GM12878 (cell line): Measurements from ENCODE around the gene FAM193B. TPM values are rescaled to one million over a fixed set of nuclear protein-coding genes. Genes with fewer than 3 reads are reported as not detected.

Experiments used
- ATAC-seq: fragments of 200-7000 bp; cut with Tn5 transposase; 3 replicates; pipeline ENCODE4 v1.9.1; 2020; ENCODE audit warnings: mild to moderate bottlenecking, moderate library complexity
- BruUV-seq: library from RNA; stranded (reverse); fragments of 400-500 nt; replicated peaks from 2 replicates; lab custom pipeline; 2021; lab: Mats Ljungman, UMichigan
- CTCF ChIA-PET: fragments of 300-600 bp; sonication (Branson Sonifier 250); formaldehyde crosslinking; extraction: SDS; loops from one replicate; lab custom pipeline; 2021; ENCODE audit warnings: inconsistent platforms; lab: Yijun Ruan, JAX
- POLR2A ChIA-PET: fragments of 350-600 bp; formaldehyde crosslinking; extraction: SDS; loops from one replicate; lab custom pipeline; 2021; ENCODE audit warnings: inconsistent platforms; lab: Charles Lee
- RAD21 ChIA-PET: fragments of 300-600 bp; sonication (Branson Sonifier 250); formaldehyde crosslinking; loops from one replicate; lab custom pipeline; 2023; ENCODE audit warnings: antibody characterized with exemption; ENCODE audit not compliant: unreplicated experiment; lab: Charles Lee
- SMC1A ChIA-PET: fragments of 300-600 bp; sonication (Branson Sonifier 250); formaldehyde crosslinking; loops from one replicate; lab custom pipeline; 2023; ENCODE audit not compliant: unreplicated experiment, uncharacterized antibody; lab: Charles Lee
- DNase-seq: peaks from one replicate; pipeline ENCODE4 v3.0.0-alpha.2; 2011; ENCODE audit warnings: low read depth, low spot score
- FAIRE-seq: peaks from 3 replicates; lab custom pipeline; 2011; peaks lifted over from hg19 to GRCh38; lab: Jason Lieb, UNC
- H2AFZ ChIP-seq: 2 replicates; pipeline ENCODE4 v1.6.0; 2011; ENCODE audit warnings: low read depth, low read length, control low read depth; ENCODE audit not compliant: control insufficient read depth
- H3K27ac ChIP-seq: 2 replicates; pipeline ENCODE4 v1.5.1; 2011; ENCODE audit warnings: control low read depth; ENCODE audit not compliant: control insufficient read depth, insufficient read depth
- H3K27me3 ChIP-seq, 2 experiments: replicated peaks in 1 of 2; 2 replicates each; pipeline versions ENCODE4 v1.6.0 to v1.6.1; 2011; ENCODE audit warnings: low read length in 1 of 2; ENCODE audit not compliant: control insufficient read depth in 2 of 2, insufficient read depth in 2 of 2
- H3K36me3 ChIP-seq, 2 experiments: 2 replicates each; pipeline ENCODE4 v1.5.1; 2011; ENCODE audit warnings: low read length in 1 of 2; ENCODE audit not compliant: control insufficient read depth in 2 of 2, insufficient read depth in 2 of 2
- H3K4me1 ChIP-seq: 2 replicates; pipeline ENCODE4 v1.6.1; 2011; ENCODE audit warnings: mild to moderate bottlenecking, low read length, moderate library complexity, mixed read lengths; ENCODE audit not compliant: control insufficient read depth, insufficient read depth
- H3K4me2 ChIP-seq: 2 replicates; pipeline ENCODE4 v1.6.0; 2011; ENCODE audit warnings: control low read depth; ENCODE audit not compliant: control insufficient read depth, insufficient read depth
- H3K4me3 ChIP-seq: fragments of 200-600 bp; sonication (generic); 2 replicates; pipeline ENCODE4 v1.5.1; 2016
- H3K79me2 ChIP-seq: 2 replicates; pipeline ENCODE4 v1.6.0; 2011; ENCODE audit warnings: low read length; ENCODE audit not compliant: control insufficient read depth, insufficient read depth
- H3K9ac ChIP-seq: 2 replicates; pipeline ENCODE4 v1.8.0; 2011; ENCODE audit warnings: low read length, control low read depth, mixed read lengths; ENCODE audit not compliant: control insufficient read depth, insufficient read depth
- H3K9me3 ChIP-seq: replicated peaks from 3 replicates; pipeline ENCODE4 v1.5.1; 2011; ENCODE audit warnings: mild to moderate bottlenecking, low read length; ENCODE audit not compliant: control insufficient read depth, insufficient read depth
- H4K20me1 ChIP-seq: 2 replicates; pipeline ENCODE4 v1.6.0; 2011; ENCODE audit not compliant: control insufficient read depth, insufficient read depth
- ESRRA ChIP-seq: IDR thresholded peaks from 2 replicates; pipeline ENCODE4 v1.6.1; 2012; ENCODE audit warnings: mild to moderate bottlenecking, low read length, improper control_type of control experiment
- NR2C1 ChIP-seq: fragments of 450-650 bp; IDR thresholded peaks from 2 replicates; pipeline ENCODE4 v1.6.1; 2017; ENCODE audit warnings: antibody characterized with exemption, mild to moderate bottlenecking, moderate library complexity
- RELB ChIP-seq: fragments of 450-650 bp; IDR thresholded peaks from 2 replicates; pipeline ENCODE4 v1.6.1; 2017; ENCODE audit warnings: low read depth, mild to moderate bottlenecking, moderate library complexity
- USF2 ChIP-seq: IDR thresholded peaks from 2 replicates; pipeline ENCODE4 v1.6.1; 2011; ENCODE audit warnings: low read depth, low read length, improper control_type of control experiment, borderline replicate concordance
- ZNF24 ChIP-seq: fragments of 450-650 bp; IDR thresholded peaks from 2 replicates; pipeline ENCODE4 v1.6.1; 2017; ENCODE audit warnings: antibody characterized with exemption, mild to moderate bottlenecking
- WGBS: methylation state at CpG from one replicate; pipeline ENCODE4 v1.1.6; 2016; ENCODE audit warnings: low lambda C conversion rate; ENCODE audit not compliant: insufficient replicate concordance, insufficient coverage; ENCODE audit errors: missing lambda C conversion rate; 5-methylcytosine and 5-hydroxymethylcytosine counted together
- in situ Hi-C: fragments of 300-500 bp; cut with MboI; formaldehyde crosslinking; loops from 9 replicates; pipeline ENCODE4 v1.14.3; 2018; ENCODE audit warnings: mixed read lengths
- intact Hi-C: fragments of 100-400 bp; cut with micrococcal nuclease; formaldehyde crosslinking; loops from one replicate; pipeline ENCODE4 v1.14.2; 2022; ENCODE audit not compliant: unreplicated experiment
- polyA plus RNA-seq, 11 experiments: library from polyadenylated mRNA; depleted of rRNA in 4 of 11; unstranded in 6 of 11; stranded (reverse) in 5 of 11; fragments of >200 nt; fragmentation: Nextera tagmentation in 4 of 11; fragmentation: Illumina TruSeq in 1 of 11; extraction: Ambion mirVana in 4 of 11; extraction: Trizol in 1 of 11; gene quantifications; 1 replicate in 1 of 11; 2 replicates in 10 of 11; pipeline versions ENCODE4 v1.2.1 to v1.2.3, GENCODE V29; 2011 to 2016; ENCODE audit warnings: inconsistent platforms in 2 of 11, missing spikeins in 2 of 11, low read depth in 1 of 11
- total RNA-seq, 4 experiments: library from RNA; depleted of rRNA in 3 of 4; stranded (reverse); fragments of >200 nt in 3 of 4; fragmentation: Illumina TruSeq in 1 of 4; extraction: Trizol in 1 of 4; gene quantifications; 2 replicates each; pipeline versions ENCODE4 v1.2.1 to v1.2.3, GENCODE V29; 2013 to 2021
- TF ChIP-seq, protein P1 (sequence below): fragments of 450-650 bp; IDR thresholded peaks from 2 replicates; pipeline ENCODE4 v1.6.1; 2018; ENCODE audit warnings: mild to moderate bottlenecking, low read depth, moderate library complexity; ENCODE audit not compliant: partially characterized antibody

Gene FAM193B
- total and polyA plus RNA-seq, 10 of the 15 experiments (the other 5 are each of a cell fraction or from before 2014, with no cell fraction given) = 3.3 to 47.0 (median 25.1) TPM

GRCh38 chr5:177539411-177539810, 15.0 kb downstream of the FAM193B start:
- no peaks in the 10 kb centered on the region for H3K9me3 ChIP-seq
- TF ChIP-seq RELB (no peak), USF2 (no peak), ESRRA (no peak), NR2C1 (no peak), ZNF24 (no peak)
- TF ChIP-seq, protein P1, sequence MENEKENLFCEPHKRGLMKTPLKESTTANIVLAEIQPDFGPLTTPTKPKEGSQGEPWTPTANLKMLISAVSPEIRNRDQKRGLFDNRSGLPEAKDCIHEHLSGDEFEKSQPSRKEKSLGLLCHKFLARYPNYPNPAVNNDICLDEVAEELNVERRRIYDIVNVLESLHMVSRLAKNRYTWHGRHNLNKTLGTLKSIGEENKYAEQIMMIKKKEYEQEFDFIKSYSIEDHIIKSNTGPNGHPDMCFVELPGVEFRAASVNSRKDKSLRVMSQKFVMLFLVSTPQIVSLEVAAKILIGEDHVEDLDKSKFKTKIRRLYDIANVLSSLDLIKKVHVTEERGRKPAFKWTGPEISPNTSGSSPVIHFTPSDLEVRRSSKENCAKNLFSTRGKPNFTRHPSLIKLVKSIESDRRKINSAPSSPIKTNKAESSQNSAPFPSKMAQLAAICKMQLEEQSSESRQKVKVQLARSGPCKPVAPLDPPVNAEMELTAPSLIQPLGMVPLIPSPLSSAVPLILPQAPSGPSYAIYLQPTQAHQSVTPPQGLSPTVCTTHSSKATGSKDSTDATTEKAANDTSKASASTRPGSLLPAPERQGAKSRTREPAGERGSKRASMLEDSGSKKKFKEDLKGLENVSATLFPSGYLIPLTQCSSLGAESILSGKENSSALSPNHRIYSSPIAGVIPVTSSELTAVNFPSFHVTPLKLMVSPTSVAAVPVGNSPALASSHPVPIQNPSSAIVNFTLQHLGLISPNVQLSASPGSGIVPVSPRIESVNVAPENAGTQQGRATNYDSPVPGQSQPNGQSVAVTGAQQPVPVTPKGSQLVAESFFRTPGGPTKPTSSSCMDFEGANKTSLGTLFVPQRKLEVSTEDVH = no peak
- H3K27me3 ChIP-seq = no peaks in the 10 kb centered on the region
- H2AFZ ChIP-seq = no peak overlapping the region
- no TSS peak for BruUV-seq
- ATAC-seq (no peak), FAIRE-seq (no peak), DNase-seq (no peak)
- H3K4me3 ChIP-seq = no peak overlapping the region
- H3K4me2 ChIP-seq = no peak overlapping the region
- RAD21 ChIA-PET = no interaction called here
- no peaks in the 10 kb centered on the region for H3K4me1 ChIP-seq
- CTCF ChIA-PET = no interaction called here
- intact Hi-C loops = no loop called here
- in situ Hi-C loops = no loop called here
- H4K20me1 ChIP-seq = no peaks in the 10 kb centered on the region
- peaks cover 11 to 14% of the 10 kb centered on the region in 2 experiments for H3K36me3 ChIP-seq
- SMC1A ChIA-PET = interaction anchor here (1.4 kb wide), 1 partner anchor 9 kb away, joined by 4 read pairs; no protein-coding TSS in a partner anchor
- no peaks in the 10 kb centered on the region; the same call in 1 of the 2 replicates for H3K79me2 ChIP-seq
- H3K27ac ChIP-seq = no peak overlapping the region
- H3K9ac ChIP-seq = no peak overlapping the region
- POLR2A ChIA-PET = no interaction called here
- 95% methylated on average over 2 of the region's 2 CpGs for WGBS
